Stimulated activated CD4-positive, alpha-beta T cell treated with anti-CD3 and anti-CD28 coated beads, Interleukin-15, amount 100 ng/mL, for 1 hour (primary cell): ENCODE measurements around the gene PPFIBP1.
"Not testable (repeated sequence)": the region's sequence is repeated elsewhere in the genome, so short reads cannot be mapped to it uniquely, and the experiment has no call there.

Experiments
- DNase-seq, 2 donors: peaks; one replicate each; pipeline ENCODE4 v3.0.0-alpha.2; 2020; ENCODE audit warnings: low read depth in 1 of 2, low spot score in 1 of 2

The PPFIBP1 gene

DNA sequence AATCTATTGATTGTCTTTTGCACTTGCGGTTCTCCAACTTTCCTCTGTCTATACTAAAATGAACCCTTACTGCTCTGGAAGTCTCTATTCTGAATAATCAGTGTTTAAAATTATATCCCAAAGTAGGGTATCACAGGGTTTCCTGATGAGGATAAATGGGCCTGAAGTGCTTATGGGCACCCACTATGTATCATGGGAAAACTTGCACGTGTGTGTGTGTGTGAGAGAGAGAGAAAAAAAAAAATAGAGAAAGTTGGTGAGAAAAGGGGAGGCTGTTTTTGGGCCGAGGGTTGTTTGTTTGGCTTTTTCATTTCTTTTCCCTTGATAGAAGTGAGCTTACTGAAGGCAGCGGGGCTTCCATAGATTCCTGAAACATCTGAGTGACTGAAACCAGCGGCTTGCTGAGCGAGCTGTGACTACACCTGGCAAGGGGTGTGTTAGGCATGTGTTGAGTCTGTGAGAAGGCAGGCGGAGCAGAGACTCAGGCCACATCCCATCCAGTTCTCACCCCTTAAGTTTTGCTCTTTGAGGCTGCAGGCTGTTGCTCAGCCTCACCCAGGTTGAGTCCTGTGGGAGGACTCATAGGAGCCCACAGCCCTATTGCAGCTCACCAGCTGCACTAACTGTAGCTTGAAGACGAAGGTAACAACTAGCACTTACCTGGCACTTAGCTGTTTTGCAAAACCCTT lies 17.2 kb downstream of the PPFIBP1 start:
- DNase-seq = no peak

DNA sequence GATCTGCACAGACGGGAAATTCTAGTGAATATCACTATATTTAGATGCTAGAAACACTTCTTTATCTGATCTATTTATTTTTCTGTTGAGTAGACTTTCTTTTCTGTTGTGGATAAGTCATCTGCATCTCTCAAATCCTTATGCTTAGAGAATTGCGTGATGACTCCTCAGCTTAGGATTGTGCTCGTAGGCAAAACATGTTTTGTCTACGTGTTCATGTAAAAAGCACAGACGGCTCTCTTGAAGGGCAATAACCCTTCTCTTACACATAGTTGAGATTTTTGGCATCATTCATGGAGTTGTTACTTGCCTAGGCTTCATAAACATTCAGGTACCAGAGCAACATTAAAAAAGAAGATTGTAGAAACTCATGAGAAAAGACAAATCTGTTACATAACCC lies 18.6 kb downstream of the PPFIBP1 start:
- DNase-seq = no peak

DNA sequence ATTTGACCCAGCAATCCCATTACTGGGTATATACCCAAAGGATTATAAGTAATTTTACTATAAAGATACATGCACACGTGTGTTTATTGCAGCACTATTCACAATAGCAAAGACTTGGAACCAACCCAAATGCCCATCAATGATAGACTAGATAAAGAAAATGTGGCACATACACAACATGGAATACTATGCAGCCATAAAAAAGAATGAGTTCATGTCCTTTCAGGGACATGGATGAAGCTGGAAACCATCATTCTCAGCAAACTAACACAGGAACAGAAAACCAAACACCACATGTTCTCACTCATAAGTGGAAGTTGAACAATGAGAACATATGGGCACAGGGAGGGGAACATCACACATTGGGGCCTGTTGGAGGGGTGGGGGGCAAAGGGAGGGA lies 20.9 kb downstream of the PPFIBP1 start:
- DNase-seq = not testable (repeated sequence)

DNA sequence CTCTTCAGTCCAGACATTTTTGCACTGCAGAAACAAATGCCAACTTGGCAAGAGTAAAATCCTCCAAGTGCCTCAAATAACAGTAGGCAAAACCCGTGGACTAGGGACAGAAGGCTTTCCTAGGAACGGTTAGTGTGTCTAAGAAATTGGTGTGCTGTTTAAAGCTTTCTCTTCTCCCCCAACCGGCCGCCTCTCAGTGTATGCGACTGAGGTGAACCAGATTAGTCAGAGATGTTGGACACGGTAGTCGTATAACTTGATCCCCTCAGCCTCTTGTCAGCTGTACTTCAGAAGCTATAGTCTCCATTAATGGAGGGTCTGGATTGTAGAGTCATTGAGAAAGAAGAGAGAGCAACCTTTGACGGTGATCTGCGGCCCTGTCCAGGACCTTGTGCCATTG lies 21.7 kb downstream of the PPFIBP1 start:
- no peak for DNase-seq

DNA sequence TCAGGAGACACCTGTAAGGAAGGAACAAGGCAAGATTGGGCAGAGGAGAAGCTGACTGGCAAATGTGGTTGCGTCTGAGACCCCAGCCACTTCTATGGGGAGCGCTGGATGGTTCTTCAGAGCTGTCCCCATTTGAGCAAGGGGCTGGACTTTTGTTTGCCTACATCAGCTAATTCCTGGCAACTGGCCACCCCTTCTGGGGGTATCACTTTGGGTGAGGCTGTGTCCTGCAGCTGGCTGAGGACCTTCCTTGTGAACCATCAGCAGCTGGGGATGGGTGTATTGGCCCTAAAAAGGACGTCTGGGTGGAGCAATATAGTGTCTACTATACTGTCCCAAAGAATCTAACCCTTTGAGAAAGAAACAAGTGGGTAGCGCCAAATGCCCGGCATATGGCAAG lies 23.6 kb downstream of the PPFIBP1 start:
- no peak for DNase-seq

DNA sequence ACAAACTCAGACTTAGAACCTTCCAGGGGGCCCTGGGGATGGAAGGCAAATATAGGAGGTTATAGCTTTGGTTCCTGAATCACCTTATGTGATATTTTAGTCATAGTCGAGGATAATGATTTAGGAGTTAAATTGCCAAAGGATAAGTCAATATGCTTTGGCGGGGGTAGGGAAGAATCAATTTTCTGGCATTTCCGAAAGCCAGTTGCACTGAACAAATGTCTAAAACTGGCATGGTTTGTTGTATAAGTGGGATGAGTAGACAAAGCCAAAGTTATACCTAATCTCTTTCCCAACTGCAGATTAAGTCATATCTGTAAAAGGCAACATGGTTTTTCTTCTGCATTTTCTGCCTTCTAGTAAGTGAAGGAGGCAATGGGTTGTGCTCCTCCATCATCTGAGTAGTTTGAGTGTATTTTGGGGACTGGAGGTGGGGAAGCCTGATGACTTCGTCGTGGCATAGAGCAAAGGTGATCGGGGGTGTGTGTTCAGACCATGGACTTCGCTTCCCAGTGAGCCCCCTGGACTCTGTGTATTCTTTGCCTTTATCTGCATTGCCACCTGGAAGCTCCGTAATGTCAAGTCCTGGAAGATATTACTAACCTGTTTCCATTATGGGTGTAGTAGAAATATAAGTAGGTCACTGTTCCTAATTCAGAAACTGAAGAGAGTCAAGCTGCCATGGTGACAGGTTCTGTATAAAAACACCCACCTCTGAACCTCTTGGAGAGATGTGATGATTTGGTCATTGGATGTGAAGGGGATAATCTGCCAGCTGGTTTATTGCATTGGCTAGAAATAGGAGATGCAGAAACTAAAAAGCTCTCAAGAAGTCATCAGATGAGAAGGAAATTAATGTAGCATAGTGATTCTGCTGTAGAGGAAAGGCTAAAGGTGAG lies 24.5 kb downstream of the PPFIBP1 start:
- DNase-seq = no peak

DNA sequence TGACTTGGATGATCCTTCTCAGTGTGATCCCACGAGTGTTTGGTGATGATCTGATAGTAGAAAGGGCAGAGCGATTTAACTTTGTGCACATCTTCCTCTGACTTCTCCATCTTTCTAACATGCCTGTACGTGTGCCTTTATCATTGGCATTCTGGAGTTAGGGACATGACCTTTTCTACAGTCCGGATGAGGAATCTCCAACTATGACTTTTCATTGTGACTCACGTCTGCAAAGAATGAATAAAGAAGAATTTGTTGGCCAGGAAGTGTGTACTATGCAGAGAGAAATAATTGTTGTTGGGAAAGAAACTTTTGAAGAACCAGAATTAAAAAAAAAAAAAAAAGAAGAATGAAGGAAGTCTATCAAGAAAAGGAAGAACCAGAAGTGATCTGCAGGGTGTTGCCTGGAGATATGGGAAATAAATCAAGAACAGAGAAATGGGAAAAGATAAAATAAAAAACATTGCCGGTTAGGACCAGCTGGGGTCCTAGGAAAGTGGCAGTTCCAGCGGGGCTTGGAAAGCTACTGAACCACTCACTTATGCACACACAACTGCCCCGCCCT lies 25.3 kb downstream of the PPFIBP1 start:
- no peak for DNase-seq

DNA sequence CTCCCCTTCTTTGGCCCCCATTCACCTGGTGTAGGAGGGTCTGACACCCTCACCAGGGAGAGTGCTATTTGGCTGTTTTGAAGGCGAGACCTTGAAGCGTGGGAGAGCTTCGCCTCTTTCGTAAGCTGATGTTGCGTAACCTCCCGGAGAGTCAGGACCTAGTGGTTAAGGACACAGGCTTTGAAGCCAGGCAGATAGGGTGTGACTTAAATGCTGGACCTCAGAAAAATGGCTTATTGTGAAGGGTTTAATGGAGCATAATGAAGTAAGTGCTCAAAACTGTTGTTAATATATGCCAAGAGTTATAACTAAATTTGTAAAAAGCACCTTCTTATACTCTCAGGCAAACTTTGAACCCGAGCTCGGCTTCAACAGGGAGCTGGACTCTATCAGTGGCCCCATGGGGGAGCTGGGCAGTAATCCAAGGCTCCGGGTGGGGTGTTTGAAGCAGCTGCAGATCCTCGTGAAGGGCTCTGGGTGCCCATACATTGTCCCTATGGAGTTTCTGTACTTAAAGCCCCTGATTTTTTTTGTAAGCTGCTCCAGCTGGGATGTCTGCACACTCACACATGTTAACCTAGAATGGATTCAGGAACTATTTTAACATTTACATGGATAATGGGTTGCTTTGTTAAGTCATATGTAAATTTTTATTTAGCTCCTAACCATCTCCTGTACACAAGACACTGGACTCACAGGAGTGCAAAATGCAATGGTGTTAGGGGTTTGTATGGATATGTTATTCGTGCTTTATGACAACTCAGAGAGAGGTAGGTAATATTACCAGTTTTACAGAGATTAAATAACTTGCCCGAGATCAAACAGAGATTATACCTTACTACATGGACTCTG lies 26.0 kb downstream of the PPFIBP1 start:
- no peak for DNase-seq

DNA sequence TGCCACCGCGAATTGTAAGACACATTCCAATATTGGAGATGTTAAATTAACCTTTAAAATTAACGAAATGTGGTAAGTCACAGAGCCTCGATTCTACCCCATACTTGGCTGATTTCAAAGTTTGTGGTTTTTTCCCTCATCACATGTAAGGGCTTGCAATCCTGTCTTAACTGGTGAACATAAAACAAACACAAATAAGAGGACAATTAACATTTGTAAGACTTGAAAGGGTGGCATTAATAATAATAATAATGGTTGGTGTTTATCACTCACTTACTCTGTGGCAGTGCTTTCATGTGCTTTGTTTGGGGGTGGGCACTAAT lies 26.6 kb downstream of the PPFIBP1 start:
- no peak for DNase-seq

DNA sequence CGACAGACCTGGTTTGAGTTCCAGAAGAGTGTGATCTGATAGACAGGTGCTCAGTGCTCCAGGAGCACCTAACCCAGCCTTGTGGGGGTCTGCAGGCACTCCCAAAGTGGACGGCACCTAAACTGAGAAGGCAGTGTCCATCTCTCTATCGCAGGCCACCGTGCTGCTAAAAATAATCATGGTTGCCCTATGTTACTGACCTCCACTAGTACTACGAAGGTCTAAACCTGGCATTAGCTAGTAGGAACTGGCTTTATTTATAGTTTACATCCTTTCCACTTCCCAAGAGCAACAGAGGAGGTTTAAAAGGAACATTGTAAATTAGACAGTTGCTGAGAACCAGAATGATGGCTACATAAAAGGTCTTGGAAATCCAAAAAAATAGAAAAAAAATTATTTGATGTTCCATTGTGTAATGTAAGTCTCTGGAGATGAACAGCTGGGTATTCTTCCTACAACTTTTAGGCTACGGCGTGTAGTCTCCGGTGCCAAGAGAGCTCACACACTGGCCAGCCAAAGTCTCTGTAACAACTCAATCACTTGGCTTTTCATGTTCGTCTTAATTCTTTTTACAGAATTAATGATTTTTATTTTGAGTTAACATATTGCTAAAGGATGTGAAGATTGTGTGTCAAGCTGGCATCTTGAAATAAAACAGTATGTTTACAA lies 27.3 kb downstream of the PPFIBP1 start:
- no peak for DNase-seq

DNA sequence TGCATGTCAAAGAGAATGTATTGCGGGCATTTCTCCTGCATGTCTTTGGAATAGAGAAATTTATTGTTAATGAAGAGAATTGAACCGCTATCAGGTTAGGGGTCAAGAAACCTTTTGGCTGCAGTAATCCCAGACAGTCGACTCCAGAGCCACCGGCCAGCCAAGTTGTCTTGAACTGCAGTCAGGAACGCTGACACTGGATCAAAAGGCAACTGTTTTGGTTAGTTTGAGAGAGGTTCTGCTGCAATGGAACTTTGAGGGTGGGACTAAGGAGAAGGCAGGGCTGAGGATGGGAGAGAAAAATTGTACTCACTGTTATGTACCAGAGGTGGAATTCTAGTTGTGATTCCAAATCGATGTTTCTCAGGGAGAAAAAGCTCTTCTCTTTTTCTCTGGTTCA lies 28.2 kb downstream of the PPFIBP1 start:
- no peak for DNase-seq

DNA sequence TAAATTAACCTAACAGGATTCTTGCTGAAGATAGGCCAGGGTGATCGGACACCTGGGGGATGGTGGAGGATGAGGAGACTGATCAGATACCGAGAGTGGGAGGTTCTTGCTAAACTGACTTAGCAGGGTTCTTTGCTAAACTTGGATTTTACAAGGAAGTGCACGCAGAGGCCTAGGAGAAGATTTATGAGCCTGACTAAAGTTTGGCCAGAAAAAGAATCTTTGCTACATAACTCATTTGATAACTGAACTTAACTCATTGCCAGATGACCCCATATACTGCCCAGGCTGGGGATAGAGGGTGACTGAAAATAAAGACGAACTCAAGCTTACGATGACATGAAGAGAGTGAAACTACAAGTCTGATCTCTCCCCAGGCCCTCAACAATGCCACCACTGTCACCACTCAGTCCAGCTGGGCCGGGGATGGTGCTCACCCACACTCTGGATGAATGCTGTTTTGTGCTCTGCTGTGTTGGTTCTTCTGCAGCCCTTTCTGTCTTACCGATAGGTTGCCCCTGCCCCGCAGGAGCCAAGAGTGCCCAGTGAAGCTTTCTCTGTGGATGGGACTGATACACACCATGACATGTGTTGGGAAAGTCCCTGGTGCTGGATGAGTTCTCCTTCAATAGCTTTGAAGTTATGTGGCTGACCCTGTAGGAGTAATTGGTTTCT lies 29.0 kb downstream of the PPFIBP1 start:
- DNase-seq = no peak

DNA sequence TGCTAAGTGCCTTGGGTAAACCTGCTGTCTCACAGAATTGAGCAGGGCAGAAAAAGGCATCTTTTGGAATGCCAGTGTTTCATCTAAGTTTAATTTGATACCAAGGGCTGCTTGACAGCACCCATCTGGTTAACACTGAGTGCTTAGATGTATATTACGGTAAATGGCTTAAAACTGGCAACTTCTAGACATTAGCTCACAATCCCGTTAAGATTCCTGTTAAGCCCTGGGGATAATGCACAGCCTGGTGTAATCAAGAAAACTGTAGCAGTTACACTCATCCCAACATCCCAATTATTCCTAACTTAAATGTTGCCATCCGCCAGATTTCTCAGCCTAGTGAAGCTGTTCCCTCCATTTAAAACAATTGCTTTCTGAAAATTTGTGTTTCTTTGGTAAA lies 29.9 kb downstream of the PPFIBP1 start:
- DNase-seq = no peak

DNA sequence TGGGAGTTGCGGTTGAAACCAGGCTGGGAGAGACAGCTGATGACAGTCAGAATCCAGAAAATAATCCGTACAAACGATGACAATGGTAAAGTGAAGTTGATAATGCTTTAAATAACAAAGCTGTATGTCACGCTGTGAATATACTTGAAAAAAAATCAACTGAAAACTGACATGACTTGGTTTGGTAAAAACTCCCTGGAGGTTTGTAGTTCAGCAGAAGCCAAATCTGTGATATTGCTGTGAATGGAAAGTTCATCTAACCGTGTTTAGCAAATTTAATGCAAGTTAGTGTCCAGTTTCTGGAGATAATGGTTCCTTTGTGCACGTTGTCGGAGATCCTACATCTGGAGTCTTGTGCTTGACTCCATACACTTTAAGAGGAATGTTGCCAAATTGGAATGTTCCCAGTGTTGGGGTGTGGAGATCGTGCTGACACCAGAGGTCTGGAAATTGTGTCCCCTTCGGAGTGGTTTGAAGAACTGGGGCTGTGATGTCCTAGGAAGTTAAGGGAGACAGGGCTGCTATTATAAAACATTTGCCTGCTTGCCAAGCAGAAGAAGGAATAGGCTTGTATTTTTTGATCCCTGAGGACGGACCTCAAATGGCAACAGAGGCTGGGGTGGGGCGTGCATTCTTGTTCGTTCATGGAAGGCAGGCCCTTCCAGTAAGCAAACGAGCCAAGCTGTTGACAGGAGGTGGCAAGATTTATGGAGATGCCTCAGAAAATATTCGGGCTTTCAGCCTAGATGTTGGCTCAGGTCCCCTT lies 30.6 kb downstream of the PPFIBP1 start:
- no peak for DNase-seq

DNA sequence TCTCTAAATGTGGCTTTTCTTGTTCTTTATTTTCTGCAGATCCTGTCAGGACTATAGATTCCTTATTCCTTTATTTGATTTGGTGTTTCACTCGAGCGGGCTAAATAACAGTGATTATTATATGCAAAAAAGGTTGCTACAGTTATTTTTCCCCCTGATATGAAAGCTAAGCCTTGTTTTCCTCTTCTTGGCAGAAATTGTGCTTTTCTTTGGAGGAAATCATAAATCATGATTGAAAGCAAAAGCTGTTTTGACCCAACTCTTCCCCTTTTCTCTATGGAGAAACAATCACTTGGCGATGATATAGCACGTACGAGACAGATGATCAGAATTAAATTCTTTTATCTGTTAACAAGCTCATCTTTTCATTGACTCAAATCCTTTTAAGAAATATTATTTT lies 31.4 kb downstream of the PPFIBP1 start:
- no peak for DNase-seq

DNA sequence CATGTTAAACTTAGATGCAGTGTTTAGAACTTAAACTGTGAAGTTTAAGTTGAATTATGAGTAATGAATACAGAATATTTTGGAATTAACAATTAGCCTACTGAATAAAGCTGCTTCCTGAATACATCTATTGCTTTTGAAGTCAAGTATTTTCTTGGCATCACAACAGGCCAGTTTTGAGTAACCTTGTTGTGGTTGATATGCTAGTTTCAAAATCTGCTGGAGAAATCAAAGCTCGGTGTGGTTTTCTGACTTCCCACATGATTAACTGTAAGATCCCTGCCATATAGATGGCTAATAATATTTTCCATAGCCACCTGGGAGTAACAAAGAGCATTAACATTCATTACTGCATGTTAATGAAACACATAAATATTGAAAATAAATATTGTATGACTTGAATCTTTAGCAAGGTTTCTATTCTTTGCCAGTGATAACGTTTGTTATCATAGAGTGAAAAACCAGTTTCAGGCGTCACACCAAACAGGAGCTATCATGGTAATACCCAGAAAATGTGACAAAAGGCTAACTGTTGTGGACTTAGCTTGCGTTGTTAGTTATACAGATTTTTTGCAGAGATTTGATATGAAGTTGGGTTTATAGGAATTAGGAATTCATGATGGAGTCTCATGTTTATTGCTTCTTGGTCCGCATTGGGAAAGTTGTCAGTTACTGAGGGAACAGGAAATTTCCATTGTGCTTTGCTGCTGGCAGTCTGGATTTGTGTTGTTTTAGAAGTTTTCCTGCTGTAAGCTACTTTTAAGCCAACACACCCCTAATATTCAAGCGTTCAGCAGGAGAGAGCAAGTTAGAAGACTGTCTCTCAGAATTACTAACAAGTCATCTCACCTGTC lies 32.1 kb downstream of the PPFIBP1 start:
- DNase-seq = no peak

DNA sequence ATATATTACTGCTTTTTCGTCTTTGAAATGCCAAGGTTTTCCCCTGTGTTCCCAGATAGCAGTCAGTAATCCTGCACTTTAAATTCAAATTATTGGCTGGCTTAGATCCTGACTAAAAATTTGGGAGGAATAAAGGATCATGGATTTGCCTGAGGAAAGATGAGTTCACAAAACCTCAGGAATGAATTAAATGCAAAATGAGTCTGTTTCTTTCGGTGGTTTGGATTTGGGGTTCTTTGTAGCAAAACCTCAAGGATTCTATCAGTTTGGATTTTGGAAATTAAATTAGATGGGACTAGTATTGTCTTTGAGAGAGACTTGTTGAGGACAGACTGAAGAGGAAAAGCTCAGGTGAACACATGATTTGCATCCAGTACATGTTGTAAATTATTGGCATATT lies 36.1 kb downstream of the PPFIBP1 start:
- no peak for DNase-seq

DNA sequence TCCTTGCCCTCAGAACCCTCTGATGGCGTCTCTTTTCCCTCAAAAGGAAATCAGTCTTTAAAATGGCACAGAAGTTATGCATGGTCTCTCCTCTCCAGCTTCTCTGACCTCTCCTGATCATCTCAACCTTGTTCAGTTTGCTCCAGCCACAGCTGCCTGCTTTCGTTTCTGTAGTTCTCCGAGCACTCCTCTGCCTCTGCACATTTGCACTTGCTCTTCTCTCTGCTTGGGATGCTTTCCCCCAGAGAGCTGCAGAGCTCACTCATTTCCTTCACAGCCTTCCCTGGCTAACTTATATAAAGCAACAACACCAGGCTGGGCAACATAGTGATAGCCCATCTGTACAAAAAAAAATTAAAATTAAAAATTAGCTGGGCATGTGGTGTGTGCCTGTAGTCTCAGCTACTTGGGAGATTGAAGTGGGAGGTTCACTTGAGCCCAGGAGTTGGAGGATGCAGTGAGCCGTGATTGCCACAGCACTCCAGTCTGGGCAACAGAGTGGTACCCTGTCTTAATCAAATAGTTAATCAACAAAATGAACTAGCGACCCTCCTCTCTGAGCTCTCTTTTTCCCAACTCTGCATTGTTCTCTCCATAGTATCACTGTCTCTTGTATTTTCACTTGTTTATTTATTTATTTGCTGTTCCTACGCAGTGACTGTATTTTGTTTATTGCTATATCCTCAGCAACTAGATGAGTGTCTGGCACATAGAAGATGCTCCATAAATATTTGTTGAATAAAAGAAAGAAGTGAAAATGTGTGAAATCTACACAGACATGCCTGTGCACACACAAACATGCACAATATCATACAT lies 37.7 kb downstream of the PPFIBP1 start:
- no peak for DNase-seq
